Tibial nerve (tissue), 4 donors: Measurements from ENCODE around the gene SQOR. TPM values are rescaled to one million over a fixed set of nuclear protein-coding genes. Genes with fewer than 3 reads are reported as not detected.

Experiments
- DNase-seq, 2 donors: peaks; one replicate each; pipeline ENCODE4 v3.0.0-alpha.2; 2019; ENCODE audit warnings: low spot score in 2 of 2
- H3K27ac ChIP-seq, 4 donors: fragments of 200-600 bp; sonication (generic) in 3 of 4; one replicate each; pipeline ENCODE4 v1.5.1; 2017 to 2019; ENCODE audit warnings: mild to moderate bottlenecking in 1 of 4
- H3K27me3 ChIP-seq, 2 donors: fragments of 200-600 bp; sonication (generic) in 1 of 2; one replicate each; pipeline versions ENCODE4 v1.5.1 to v1.6.0; 2017 to 2019
- H3K36me3 ChIP-seq, 3 donors: fragments of 200-600 bp; sonication (generic); one replicate each; pipeline ENCODE4 v1.5.1; 2018 to 2019
- H3K4me1 ChIP-seq, 4 donors: fragments of 200-600 bp; sonication (generic) in 3 of 4; one replicate each; pipeline ENCODE4 v1.5.1; 2017 to 2019
- H3K4me3 ChIP-seq, 4 donors: fragments of 200-600 bp; sonication (generic) in 3 of 4; one replicate each; pipeline ENCODE4 v1.5.1; 2017 to 2019; ENCODE audit warnings: mild to moderate bottlenecking in 1 of 4, moderate library complexity in 1 of 4
- H3K9me3 ChIP-seq, 4 donors: fragments of 200-600 bp; sonication (generic) in 3 of 4; one replicate each; pipeline ENCODE4 v1.5.1; 2017 to 2019
- EP300 ChIP-seq, 2 donors: sonication (generic); formaldehyde crosslinking; IDR thresholded peaks; one replicate each; pipeline ENCODE4 v1.6.1; 2017; ENCODE audit warnings: antibody characterized with exemption in 2 of 2, mild to moderate bottlenecking in 1 of 2
- POLR2A ChIP-seq, 2 donors: fragments of 450-650 bp; IDR thresholded peaks; one replicate each; pipeline ENCODE4 v1.6.1; 2017; ENCODE audit warnings: antibody characterized with exemption in 2 of 2, mild to moderate bottlenecking in 2 of 2, moderate library complexity in 2 of 2
- WGBS, 2 donors: methylation state at CpG; one replicate each; pipeline ENCODE4 v1.1.5; 2018; 5-methylcytosine and 5-hydroxymethylcytosine counted together
- total RNA-seq, 4 donors: library from RNA; depleted of rRNA; stranded (reverse); fragments of >200 nt; gene quantifications; one replicate each; pipeline ENCODE4 v1.1.0, GENCODE V29; 2016
- TF ChIP-seq, protein P1 (sequence below), 5 experiments: fragments of 200-600 bp in 3 of 5; fragments of 450-650 bp in 2 of 5; sonication (generic) in 3 of 5; IDR thresholded peaks; one replicate each; pipeline ENCODE4 v1.5.1; 2016 to 2019; ENCODE audit warnings: antibody characterized with exemption in 5 of 5, mild to moderate bottlenecking in 3 of 5, moderate library complexity in 2 of 5

SQOR gene
- total RNA-seq, 4 donors from 2014 or later, result 50.4 to 96.1 (median 60.2) TPM

DNA sequence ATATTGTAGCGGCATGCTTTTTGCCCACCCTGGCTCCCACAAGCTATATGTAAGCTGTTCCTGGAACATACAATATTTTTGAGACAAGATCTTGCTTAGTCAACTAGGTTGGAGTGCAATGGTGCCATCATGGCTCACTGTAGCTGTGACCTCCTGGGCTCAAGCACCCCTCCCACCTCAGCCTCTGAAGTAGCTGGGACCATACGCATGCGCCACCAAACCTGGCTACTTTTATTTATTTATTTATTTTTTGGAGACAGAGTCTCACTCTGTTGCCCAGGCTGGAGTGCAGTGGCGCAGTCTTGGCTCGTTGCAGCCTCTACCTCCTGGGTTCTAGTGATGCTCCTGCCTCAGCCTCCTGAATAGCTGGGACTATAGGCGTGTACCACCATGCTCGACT is 6.7 kb upstream of the SQOR start:
- no peak for DNase-seq
- Histone ChIP-seq H3K4me3 (no peak overlapping the region), H3K27me3 (no peaks in the 10 kb centered on the region), H3K27ac (no peak overlapping the region), H3K4me1 (no peaks in the 10 kb centered on the region), H3K9me3 (peaks cover 0 to 34% (median 3%) of the 10 kb centered on the region in 4 donors), H3K36me3 (no peaks in the 10 kb centered on the region)
- TF ChIP-seq EP300 (IDR thresholded peaks at IDR 0.05), result no peak
- TF ChIP-seq, protein P1, sequence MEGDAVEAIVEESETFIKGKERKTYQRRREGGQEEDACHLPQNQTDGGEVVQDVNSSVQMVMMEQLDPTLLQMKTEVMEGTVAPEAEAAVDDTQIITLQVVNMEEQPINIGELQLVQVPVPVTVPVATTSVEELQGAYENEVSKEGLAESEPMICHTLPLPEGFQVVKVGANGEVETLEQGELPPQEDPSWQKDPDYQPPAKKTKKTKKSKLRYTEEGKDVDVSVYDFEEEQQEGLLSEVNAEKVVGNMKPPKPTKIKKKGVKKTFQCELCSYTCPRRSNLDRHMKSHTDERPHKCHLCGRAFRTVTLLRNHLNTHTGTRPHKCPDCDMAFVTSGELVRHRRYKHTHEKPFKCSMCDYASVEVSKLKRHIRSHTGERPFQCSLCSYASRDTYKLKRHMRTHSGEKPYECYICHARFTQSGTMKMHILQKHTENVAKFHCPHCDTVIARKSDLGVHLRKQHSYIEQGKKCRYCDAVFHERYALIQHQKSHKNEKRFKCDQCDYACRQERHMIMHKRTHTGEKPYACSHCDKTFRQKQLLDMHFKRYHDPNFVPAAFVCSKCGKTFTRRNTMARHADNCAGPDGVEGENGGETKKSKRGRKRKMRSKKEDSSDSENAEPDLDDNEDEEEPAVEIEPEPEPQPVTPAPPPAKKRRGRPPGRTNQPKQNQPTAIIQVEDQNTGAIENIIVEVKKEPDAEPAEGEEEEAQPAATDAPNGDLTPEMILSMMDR (IDR thresholded peaks at IDR 0.05), result no peak
- no peak for TF ChIP-seq POLR2A (IDR thresholded peaks at IDR 0.05)
- WGBS, 2 donors, result 93 to 94% methylated on average over 7 of the region's 7 CpGs

DNA sequence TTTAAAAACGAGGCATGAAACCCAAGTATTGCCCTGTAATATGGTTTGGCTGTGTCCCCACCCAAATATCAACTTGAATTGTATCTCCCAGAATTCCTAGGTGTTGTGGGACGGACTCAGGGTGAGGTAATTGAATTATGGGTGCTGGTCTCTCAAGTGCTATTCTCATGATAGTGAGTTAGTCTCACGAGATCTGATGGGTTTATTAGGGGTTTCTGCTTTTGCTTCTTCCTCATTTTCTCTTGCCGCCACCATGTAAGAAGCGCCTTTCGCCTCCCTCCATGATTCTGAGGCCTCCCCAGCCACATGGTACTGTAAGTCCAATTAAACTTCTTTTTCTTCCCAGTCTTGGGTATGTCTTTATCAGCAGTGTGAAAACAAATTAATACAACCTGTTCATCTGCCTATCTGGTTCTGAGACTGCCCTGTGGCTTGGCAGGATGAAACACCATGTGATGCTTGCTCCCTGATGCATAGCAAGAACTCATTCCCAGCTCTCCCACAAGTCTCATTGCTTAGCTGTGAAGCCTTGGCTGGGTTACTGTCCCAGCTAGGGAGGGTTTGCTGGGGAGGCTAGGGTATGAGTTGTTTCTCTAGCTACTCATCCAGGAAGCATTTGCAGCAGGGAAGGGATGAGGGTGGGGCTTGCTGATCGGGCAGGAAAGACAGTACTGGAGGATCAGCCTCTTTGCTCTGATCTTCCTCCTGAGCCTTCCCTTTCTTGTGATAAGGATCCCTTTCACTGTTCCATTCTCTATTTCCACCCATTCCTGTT is 3.7 kb upstream of the SQOR start:
- peaks cover 0 to 14% (median 1%) of the 10 kb centered on the region in 4 donors for H3K9me3 ChIP-seq
- H3K36me3 ChIP-seq, result no peaks in the 10 kb centered on the region
- H3K4me1 ChIP-seq, result peaks cover 0 to 11% (median 6%) of the 10 kb centered on the region in 4 donors
- TF ChIP-seq POLR2A (IDR thresholded peaks at IDR 0.05) (no peak), EP300 (IDR thresholded peaks at IDR 0.05) (no peak)
- TF ChIP-seq, protein P1 (IDR thresholded peaks at IDR 0.05), result no peak
- no peaks in the 10 kb centered on the region for H3K27me3 ChIP-seq
- no peak for DNase-seq
- 70 to 79% methylated on average over 7 of the region's 7 CpGs for WGBS, 2 donors
- H3K4me3 ChIP-seq, result peak overlapping the region in 1 of 4 donors; percentile 25
- peak overlapping the region in 3 of 4 donors; percentile 38 to 52 (median 45) for H3K27ac ChIP-seq

DNA sequence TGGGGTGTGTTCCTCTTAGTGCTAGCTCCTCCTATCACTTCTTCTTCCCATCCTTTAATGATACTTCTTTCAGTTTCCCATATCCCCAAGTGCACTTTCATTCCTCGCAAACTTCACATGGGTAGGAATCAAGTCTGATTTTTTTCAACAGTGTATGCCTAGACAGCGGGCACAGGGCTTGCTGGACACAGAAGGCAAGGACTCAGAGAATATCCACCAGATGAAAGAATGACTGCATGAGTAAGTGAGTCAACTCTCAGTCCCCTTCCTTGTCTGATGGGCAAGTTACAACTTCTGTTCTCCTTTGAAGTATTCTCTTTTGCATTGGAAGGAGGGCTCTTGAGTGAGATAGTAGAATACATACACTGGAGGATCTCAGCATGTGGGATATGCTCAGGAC is 3.1 kb upstream of the SQOR start:
- Histone ChIP-seq H3K4me1 (peaks cover 0 to 18% (median 12%) of the 10 kb centered on the region in 4 donors), H3K27me3 (no peaks in the 10 kb centered on the region), H3K4me3 (peak overlapping the region in 1 of 4 donors; percentile 25), H3K36me3 (no peaks in the 10 kb centered on the region), H3K9me3 (peaks cover 0 to 7% (median 0%) of the 10 kb centered on the region in 4 donors), H3K27ac (peak overlapping the region in 3 of 4 donors; percentile 38 to 52 (median 45))
- 59 to 64% methylated on average over 2 of the region's 2 CpGs for WGBS, 2 donors
- TF ChIP-seq EP300 (IDR thresholded peaks at IDR 0.05) (no peak), POLR2A (IDR thresholded peaks at IDR 0.05) (no peak)
- TF ChIP-seq, protein P1 (IDR thresholded peaks at IDR 0.05), result no peak
- DNase-seq, result no peak

DNA sequence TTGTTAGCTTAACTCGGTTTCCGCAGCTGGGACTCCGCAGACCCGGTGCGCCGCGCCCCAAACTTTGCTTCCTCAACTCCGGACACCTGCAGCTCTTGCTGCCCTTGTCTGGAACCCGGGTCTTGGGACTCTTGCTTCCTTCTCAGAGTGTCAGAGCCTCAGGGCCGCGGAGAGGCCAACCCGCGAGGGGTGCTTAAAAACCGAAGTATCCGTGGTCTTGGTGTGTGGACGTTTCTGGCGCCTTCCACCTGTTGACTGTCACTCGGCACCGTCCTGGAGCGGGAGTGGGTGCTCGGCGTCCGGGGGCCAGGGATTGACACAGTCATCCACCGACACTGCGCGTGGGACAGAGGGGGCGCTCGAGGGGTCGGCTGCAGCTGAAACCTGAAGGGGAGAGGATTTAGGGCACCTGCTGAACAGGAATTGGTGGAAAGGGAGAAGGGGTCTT is 386 bp downstream of the SQOR start:
- H3K27me3 ChIP-seq, result no peaks in the 10 kb centered on the region
- no peaks in the 10 kb centered on the region for H3K9me3 ChIP-seq
- H3K4me1 ChIP-seq, result peaks cover 0 to 52% (median 25%) of the 10 kb centered on the region in 4 donors
- H3K36me3 ChIP-seq, result no peaks in the 10 kb centered on the region
- DNase-seq, result peak; percentile 38 to 46
- H3K4me3 ChIP-seq, result peak overlapping the region; percentile 66 to 73 (median 69)
- peak overlapping the region; percentile 81 to 92 (median 87) for H3K27ac ChIP-seq
- WGBS, 2 donors, result 0 to 1% methylated on average over 29 of the region's 29 CpGs
- TF ChIP-seq, protein P1 (IDR thresholded peaks at IDR 0.05), result peak; percentile 24 to 42 (median 29)
- no peak for TF ChIP-seq EP300 (IDR thresholded peaks at IDR 0.05)
- TF ChIP-seq POLR2A (IDR thresholded peaks at IDR 0.05), result no peak

DNA sequence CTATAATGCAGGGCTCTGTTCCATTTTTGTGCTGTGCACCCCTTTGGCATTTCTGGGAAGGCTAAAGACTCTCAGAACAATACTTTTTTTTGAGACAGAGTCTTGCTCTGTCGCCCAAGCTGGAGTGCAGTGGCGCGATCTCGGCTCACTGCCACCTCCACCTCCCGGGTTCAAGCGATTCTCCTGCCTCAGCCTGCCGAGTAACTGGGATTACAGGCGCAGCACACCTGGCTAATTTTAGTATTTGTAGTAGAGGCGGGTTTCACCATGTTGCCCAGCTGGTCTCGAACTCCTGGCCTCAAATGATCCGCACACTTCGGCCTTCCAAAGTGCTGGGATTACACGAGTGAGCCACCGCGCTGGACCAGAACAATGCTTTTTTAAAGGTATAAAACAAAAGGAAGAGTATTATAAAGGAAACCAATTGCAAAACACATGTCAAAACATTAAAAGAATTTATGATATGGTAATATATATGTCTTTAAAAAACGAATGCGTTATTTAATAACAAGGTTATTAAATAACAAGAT is 999 bp downstream of the SQOR start:
- Histone ChIP-seq H3K27me3 (no peaks in the 10 kb centered on the region), H3K4me3 (peak overlapping the region; percentile 66 to 73 (median 69)), H3K27ac (peak overlapping the region; percentile 81 to 92 (median 87)), H3K36me3 (no peaks in the 10 kb centered on the region), H3K4me1 (peaks cover 0 to 58% (median 29%) of the 10 kb centered on the region in 4 donors), H3K9me3 (no peaks in the 10 kb centered on the region)
- no peak for DNase-seq
- WGBS, 2 donors, result 50 to 63% methylated on average over 17 of the region's 17 CpGs
- TF ChIP-seq POLR2A (IDR thresholded peaks at IDR 0.05) (no peak), EP300 (IDR thresholded peaks at IDR 0.05) (no peak)
- TF ChIP-seq, protein P1 (IDR thresholded peaks at IDR 0.05), result no peak
